NB4 (cell line): Measurements from ENCODE around the gene PDE6G.

Source experiments
- MYC ChIP-seq: IDR thresholded peaks from 2 replicates; pipeline ENCODE4 v1.6.1; 2011; ENCODE audit warnings: low read depth, low read length
- POLR2A ChIP-seq: IDR thresholded peaks from 2 replicates; pipeline ENCODE4 v1.6.1; 2011; ENCODE audit warnings: mild to moderate bottlenecking; ENCODE audit not compliant: insufficient read length; ENCODE audit errors: extremely low read depth
- TF ChIP-seq, protein P1 (sequence below): IDR thresholded peaks from one replicate; pipeline ENCODE4 v1.5.1; 2012; ENCODE audit warnings: low read depth, low read length
- TF ChIP-seq, protein P2 (sequence below): IDR thresholded peaks from 2 replicates; pipeline ENCODE4 v1.6.1; 2011; ENCODE audit warnings: low read depth, low read length

DNA sequence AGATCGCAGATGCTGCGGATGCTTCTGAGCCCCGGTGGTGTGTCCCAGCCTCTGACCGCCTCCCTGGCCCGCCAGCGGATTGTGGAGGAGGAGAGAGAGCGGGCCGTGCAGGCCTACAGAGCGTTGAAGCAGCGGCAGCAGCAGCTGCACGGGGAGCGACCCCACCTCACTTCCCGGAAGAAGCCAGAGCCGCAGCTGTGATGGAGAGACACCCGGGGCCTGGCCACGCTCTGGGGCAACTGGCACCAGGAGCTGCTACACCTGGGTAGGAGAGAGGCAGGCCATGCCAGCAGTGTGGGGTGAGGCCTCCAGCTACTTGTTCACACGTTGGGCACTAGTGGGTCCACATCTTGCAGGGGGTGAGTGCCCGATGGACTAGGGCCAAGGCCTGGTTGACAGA is 16.2 kb upstream of the PDE6G start:
- TF ChIP-seq, protein P1, sequence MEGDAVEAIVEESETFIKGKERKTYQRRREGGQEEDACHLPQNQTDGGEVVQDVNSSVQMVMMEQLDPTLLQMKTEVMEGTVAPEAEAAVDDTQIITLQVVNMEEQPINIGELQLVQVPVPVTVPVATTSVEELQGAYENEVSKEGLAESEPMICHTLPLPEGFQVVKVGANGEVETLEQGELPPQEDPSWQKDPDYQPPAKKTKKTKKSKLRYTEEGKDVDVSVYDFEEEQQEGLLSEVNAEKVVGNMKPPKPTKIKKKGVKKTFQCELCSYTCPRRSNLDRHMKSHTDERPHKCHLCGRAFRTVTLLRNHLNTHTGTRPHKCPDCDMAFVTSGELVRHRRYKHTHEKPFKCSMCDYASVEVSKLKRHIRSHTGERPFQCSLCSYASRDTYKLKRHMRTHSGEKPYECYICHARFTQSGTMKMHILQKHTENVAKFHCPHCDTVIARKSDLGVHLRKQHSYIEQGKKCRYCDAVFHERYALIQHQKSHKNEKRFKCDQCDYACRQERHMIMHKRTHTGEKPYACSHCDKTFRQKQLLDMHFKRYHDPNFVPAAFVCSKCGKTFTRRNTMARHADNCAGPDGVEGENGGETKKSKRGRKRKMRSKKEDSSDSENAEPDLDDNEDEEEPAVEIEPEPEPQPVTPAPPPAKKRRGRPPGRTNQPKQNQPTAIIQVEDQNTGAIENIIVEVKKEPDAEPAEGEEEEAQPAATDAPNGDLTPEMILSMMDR, result no peak
- no peak for TF ChIP-seq POLR2A
- TF ChIP-seq, protein P2, sequence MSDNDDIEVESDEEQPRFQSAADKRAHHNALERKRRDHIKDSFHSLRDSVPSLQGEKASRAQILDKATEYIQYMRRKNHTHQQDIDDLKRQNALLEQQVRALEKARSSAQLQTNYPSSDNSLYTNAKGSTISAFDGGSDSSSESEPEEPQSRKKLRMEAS, result no peak
- no peak for TF ChIP-seq MYC
